PC-9 (cell line): ENCODE measurements around the gene SYNE1. TPM values are rescaled to one million over a fixed set of nuclear protein-coding genes. Genes with fewer than 3 reads are reported as not detected.

Experiments used
- BruUV-seq: library from RNA; stranded (reverse); fragments of 400-500 nt; replicated peaks from 2 replicates; lab custom pipeline; 2021; lab: Mats Ljungman, UMichigan
- CTCF ChIA-PET: fragments of 300-600 bp; sonication (Branson Sonifier 250); formaldehyde crosslinking; loops from one replicate; lab custom pipeline; 2022; ENCODE audit warnings: antibody characterized with exemption; lab: Charles Lee
- POLR2A ChIA-PET: fragments of 300-600 bp; sonication (Branson Sonifier 250); formaldehyde crosslinking; loops from one replicate; lab custom pipeline; 2022; ENCODE audit warnings: antibody characterized with exemption; ENCODE audit not compliant: unreplicated experiment; lab: Charles Lee
- DNase-seq, 2 experiments: peaks; one replicate each; pipeline versions ENCODE4 v3.0.0 to v3.0.0-alpha.2; 2015 to 2022; ENCODE audit warnings: mixed read lengths in 1 of 2
- H2AFZ ChIP-seq: fragments of 200-600 bp; sonication (generic); 2 replicates; pipeline ENCODE4 v1.8.1; 2017; ENCODE audit warnings: antibody characterized with exemption
- H3F3A ChIP-seq: fragments of 200-600 bp; sonication (generic); 2 replicates; pipeline ENCODE4 v1.8.1; 2017; ENCODE audit warnings: antibody characterized with exemption, mild to moderate bottlenecking, low read depth; ENCODE audit not compliant: insufficient read depth
- H3K27ac ChIP-seq: fragments of 200-600 bp; sonication (generic); 2 replicates; pipeline ENCODE4 v1.6.1; 2016; ENCODE audit warnings: mixed run types
- H3K27me3 ChIP-seq: fragments of 200-600 bp; sonication (generic); 2 replicates; pipeline ENCODE4 v1.6.1; 2016; ENCODE audit warnings: low read depth, mixed run types; ENCODE audit not compliant: insufficient read depth
- H3K36me3 ChIP-seq: fragments of 200-600 bp; sonication (generic); 2 replicates; pipeline ENCODE4 v1.6.1; 2016; ENCODE audit warnings: low read depth, mixed run types
- H3K4me1 ChIP-seq: fragments of 200-600 bp; sonication (generic); replicated peaks from 2 replicates; pipeline ENCODE4 v1.6.1; 2016; ENCODE audit warnings: mixed run types; ENCODE audit not compliant: insufficient read depth
- H3K4me2 ChIP-seq: fragments of 200-600 bp; sonication (generic); 2 replicates; pipeline ENCODE4 v1.6.1; 2017; ENCODE audit warnings: mixed run types
- H3K4me3 ChIP-seq: fragments of 200-600 bp; sonication (generic); 2 replicates; pipeline ENCODE4 v1.6.1; 2016; ENCODE audit warnings: mixed run types
- H3K79me2 ChIP-seq: fragments of 200-600 bp; sonication (generic); 2 replicates; pipeline ENCODE4 v1.6.1; 2017; ENCODE audit warnings: low read depth, mixed run types
- H3K9me2 ChIP-seq: fragments of 200-600 bp; sonication (generic); 2 replicates; pipeline ENCODE4 v1.8.1; 2017; ENCODE audit warnings: mild to moderate bottlenecking; ENCODE audit not compliant: insufficient read depth
- H3K9me3 ChIP-seq: fragments of 200-600 bp; sonication (generic); 2 replicates; pipeline ENCODE4 v1.8.1; 2016; ENCODE audit warnings: low read depth; ENCODE audit not compliant: insufficient read depth
- H4K20me1 ChIP-seq: fragments of 200-600 bp; sonication (generic); 2 replicates; pipeline ENCODE4 v1.8.1; 2017; ENCODE audit not compliant: insufficient read depth
- EZH2 ChIP-seq: fragments of 200-600 bp; sonication (generic); IDR thresholded peaks from 2 replicates; pipeline ENCODE4 v1.8.0; 2017; ENCODE audit warnings: antibody characterized with exemption, low read depth
- intact Hi-C: fragments of 100-400 bp; cut with micrococcal nuclease; formaldehyde crosslinking; loops from one replicate; pipeline ENCODE4 v1.10.0; 2022; ENCODE audit not compliant: unreplicated experiment
- total RNA-seq: library from RNA; stranded (reverse); gene quantifications from 2 replicates; pipeline ENCODE4 v1.2.3, GENCODE V29; 2021
- TF ChIP-seq, protein P1 (sequence below): fragments of 200-600 bp; sonication (generic); conservative IDR thresholded peaks from 2 replicates; pipeline ENCODE4 v1.6.1; 2017; ENCODE audit warnings: mixed run types, antibody characterized with exemption, mild to moderate bottlenecking, moderate library complexity

The SYNE1 gene
- total RNA-seq, 1 experiment from 2014 or later = 13.4 TPM

GRCh38 chr6:152241013-152241766, 396.0 kb downstream of the SYNE1 start:
- Histone ChIP-seq H4K20me1 (no peaks in the 10 kb centered on the region), H3K4me2 (no peak overlapping the region), H3K36me3 (no peaks in the 10 kb centered on the region), H2AFZ (0 out of 2 replicates have a peak overlapping the region, but pooled peaks have one; percentile 28), H3K9me2 (no peaks in the 10 kb centered on the region), H3K9me3 (no peaks in the 10 kb centered on the region), H3F3A (no peaks in the 10 kb centered on the region), H3K27ac (no peak overlapping the region), H3K4me1 (no peaks in the 10 kb centered on the region), H3K27me3 (no peaks in the 10 kb centered on the region), H3K4me3 (no peak overlapping the region), H3K79me2 (no peaks in the 10 kb centered on the region)
- no TSS peak for BruUV-seq
- no peak for DNase-seq
- ChIA-PET CTCF (no interaction called here), POLR2A (no interaction called here)
- intact Hi-C loops = no loop called here
- TF ChIP-seq EZH2 = no peak
- TF ChIP-seq, protein P1, sequence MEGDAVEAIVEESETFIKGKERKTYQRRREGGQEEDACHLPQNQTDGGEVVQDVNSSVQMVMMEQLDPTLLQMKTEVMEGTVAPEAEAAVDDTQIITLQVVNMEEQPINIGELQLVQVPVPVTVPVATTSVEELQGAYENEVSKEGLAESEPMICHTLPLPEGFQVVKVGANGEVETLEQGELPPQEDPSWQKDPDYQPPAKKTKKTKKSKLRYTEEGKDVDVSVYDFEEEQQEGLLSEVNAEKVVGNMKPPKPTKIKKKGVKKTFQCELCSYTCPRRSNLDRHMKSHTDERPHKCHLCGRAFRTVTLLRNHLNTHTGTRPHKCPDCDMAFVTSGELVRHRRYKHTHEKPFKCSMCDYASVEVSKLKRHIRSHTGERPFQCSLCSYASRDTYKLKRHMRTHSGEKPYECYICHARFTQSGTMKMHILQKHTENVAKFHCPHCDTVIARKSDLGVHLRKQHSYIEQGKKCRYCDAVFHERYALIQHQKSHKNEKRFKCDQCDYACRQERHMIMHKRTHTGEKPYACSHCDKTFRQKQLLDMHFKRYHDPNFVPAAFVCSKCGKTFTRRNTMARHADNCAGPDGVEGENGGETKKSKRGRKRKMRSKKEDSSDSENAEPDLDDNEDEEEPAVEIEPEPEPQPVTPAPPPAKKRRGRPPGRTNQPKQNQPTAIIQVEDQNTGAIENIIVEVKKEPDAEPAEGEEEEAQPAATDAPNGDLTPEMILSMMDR = no peak

GRCh38 chr6:152240436-152240835, 396.7 kb downstream of the SYNE1 start:
- Histone ChIP-seq H3K36me3 (no peaks in the 10 kb centered on the region), H3K79me2 (no peaks in the 10 kb centered on the region), H2AFZ (no peak overlapping the region), H3K27me3 (no peaks in the 10 kb centered on the region), H3F3A (no peaks in the 10 kb centered on the region), H3K9me3 (no peaks in the 10 kb centered on the region), H3K27ac (no peak overlapping the region), H4K20me1 (no peaks in the 10 kb centered on the region), H3K4me1 (no peaks in the 10 kb centered on the region), H3K9me2 (no peaks in the 10 kb centered on the region), H3K4me3 (no peak overlapping the region), H3K4me2 (no peak overlapping the region)
- TF ChIP-seq, protein P1 = no peak
- no peak for TF ChIP-seq EZH2
- CTCF ChIA-PET = no interaction called here
- intact Hi-C loops = no loop called here
- DNase-seq = no peak
- POLR2A ChIA-PET = no interaction called here
- no TSS peak for BruUV-seq

GRCh38 chr6:152236370-152237097, 400.6 kb downstream of the SYNE1 start:
- Histone ChIP-seq H3K4me1 (no peaks in the 10 kb centered on the region), H3K4me2 (no peak overlapping the region), H3K79me2 (no peaks in the 10 kb centered on the region), H3K9me3 (no peaks in the 10 kb centered on the region), H2AFZ (no peak overlapping the region; the same call in 1 of the 2 replicates), H3K27ac (no peak overlapping the region), H3K4me3 (no peak overlapping the region), H4K20me1 (no peaks in the 10 kb centered on the region), H3K9me2 (no peaks in the 10 kb centered on the region), H3K36me3 (no peaks in the 10 kb centered on the region), H3K27me3 (no peaks in the 10 kb centered on the region), H3F3A (no peaks in the 10 kb centered on the region)
- no peak for TF ChIP-seq EZH2
- TF ChIP-seq, protein P1 = no peak
- no peak for DNase-seq
- BruUV-seq = no TSS peak
- ChIA-PET CTCF (interaction anchor here (0.7 kb wide), 1 partner anchor 199 kb away, joined by 6 read pairs; no protein-coding TSS in a partner anchor), POLR2A (no interaction called here)
- intact Hi-C loops = no loop called here
